Gastroesophageal sphincter (tissue), 3 donors: Measurements from ENCODE around the gene PACRG.

Experiments
- POLR2A ChIP-seq, 2 donors: fragments of 450-650 bp; IDR thresholded peaks; one replicate each; pipeline ENCODE4 v1.6.1; 2017; ENCODE audit warnings: antibody characterized with exemption in 2 of 2, mild to moderate bottlenecking in 2 of 2, moderate library complexity in 1 of 2
- TF ChIP-seq, protein P1 (sequence below), 4 experiments: fragments of 200-600 bp in 2 of 4; fragments of 450-650 bp in 2 of 4; sonication (generic) in 1 of 4; IDR thresholded peaks; one replicate each; pipeline ENCODE4 v1.5.1; 2017 to 2019; ENCODE audit warnings: antibody characterized with exemption in 4 of 4, mild to moderate bottlenecking in 2 of 4, moderate library complexity in 2 of 4

DNA sequence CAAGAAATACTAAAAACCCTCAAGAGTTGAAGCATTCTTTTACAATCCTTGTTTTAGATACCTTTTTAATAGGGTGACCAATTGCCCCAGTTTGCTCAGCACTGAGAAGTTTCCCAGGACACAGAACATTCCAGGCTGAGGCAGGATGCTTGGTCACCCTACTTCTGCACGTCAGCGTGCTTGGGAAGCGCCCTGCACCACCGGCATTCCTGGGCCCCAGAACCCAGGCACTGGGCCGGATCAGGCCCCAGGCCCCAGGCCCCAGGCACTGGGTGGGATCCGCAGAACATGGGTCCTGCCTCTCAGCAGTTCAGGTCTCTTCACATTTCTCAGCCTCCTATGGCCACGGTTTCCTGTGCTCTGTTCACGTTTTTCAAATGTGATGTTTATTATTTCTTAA is 472.9 kb downstream of the PACRG start:
- TF ChIP-seq, protein P1, sequence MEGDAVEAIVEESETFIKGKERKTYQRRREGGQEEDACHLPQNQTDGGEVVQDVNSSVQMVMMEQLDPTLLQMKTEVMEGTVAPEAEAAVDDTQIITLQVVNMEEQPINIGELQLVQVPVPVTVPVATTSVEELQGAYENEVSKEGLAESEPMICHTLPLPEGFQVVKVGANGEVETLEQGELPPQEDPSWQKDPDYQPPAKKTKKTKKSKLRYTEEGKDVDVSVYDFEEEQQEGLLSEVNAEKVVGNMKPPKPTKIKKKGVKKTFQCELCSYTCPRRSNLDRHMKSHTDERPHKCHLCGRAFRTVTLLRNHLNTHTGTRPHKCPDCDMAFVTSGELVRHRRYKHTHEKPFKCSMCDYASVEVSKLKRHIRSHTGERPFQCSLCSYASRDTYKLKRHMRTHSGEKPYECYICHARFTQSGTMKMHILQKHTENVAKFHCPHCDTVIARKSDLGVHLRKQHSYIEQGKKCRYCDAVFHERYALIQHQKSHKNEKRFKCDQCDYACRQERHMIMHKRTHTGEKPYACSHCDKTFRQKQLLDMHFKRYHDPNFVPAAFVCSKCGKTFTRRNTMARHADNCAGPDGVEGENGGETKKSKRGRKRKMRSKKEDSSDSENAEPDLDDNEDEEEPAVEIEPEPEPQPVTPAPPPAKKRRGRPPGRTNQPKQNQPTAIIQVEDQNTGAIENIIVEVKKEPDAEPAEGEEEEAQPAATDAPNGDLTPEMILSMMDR (IDR thresholded peaks at IDR 0.05) = no peak
- TF ChIP-seq POLR2A (IDR thresholded peaks at IDR 0.05) = no peak
